H1 (cell line): Measurements from ENCODE around the gene PLA2G4D. TPM values are rescaled to one million over a fixed set of nuclear protein-coding genes. Genes with fewer than 3 reads are reported as not detected.

Source experiments
- CTCF ChIA-PET: fragments of 300-600 bp; sonication (Branson Sonifier 250); formaldehyde crosslinking; loops from one replicate; lab custom pipeline; 2021; ENCODE audit not compliant: partially characterized antibody; lab: Charles Lee
- POLR2A ChIA-PET: fragments of 300-600 bp; sonication (Branson Sonifier 250); formaldehyde crosslinking; loops from one replicate; lab custom pipeline; 2021; ENCODE audit warnings: inconsistent platforms; ENCODE audit not compliant: partially characterized antibody; lab: Charles Lee
- DNase-seq, 2 experiments: peaks; one replicate each; pipeline versions ENCODE4 v3.0.0 to v3.0.0-alpha.2; 2010 to 2022; ENCODE audit warnings: low spot score in 2 of 2, low read depth in 1 of 2, mixed read lengths in 1 of 2
- FAIRE-seq: peaks from 2 replicates; lab custom pipeline; 2011; peaks lifted over from hg19 to GRCh38; lab: Jason Lieb, UNC
- H2AFZ ChIP-seq: 2 replicates; pipeline ENCODE4 v1.8.1; 2012; ENCODE audit warnings: low read length, inconsistent platforms
- H2AK5ac ChIP-seq: 2 replicates; pipeline ENCODE4 v1.6.1; 2013; ENCODE audit warnings: low read depth, low read length
- H2BK120ac ChIP-seq: replicated peaks from 2 replicates; pipeline ENCODE3; 2013; ENCODE audit warnings: low read depth, low read length, inconsistent platforms
- H2BK12ac ChIP-seq: 2 replicates; pipeline ENCODE4 v1.6.1; 2013; ENCODE audit warnings: low read depth, low read length
- H2BK15ac ChIP-seq: 2 replicates; pipeline ENCODE4 v1.6.1; 2013; ENCODE audit warnings: low read length
- H2BK20ac ChIP-seq: 2 replicates; pipeline ENCODE4 v1.6.1; 2013; ENCODE audit warnings: low read length
- H2BK5ac ChIP-seq: 2 replicates; pipeline ENCODE4 v1.6.1; 2013; ENCODE audit warnings: low read depth, low read length
- H3K14ac ChIP-seq: 2 replicates; pipeline ENCODE4 v1.6.1; 2013; ENCODE audit warnings: inconsistent platforms; ENCODE audit not compliant: insufficient read length
- H3K18ac ChIP-seq: 2 replicates; pipeline ENCODE4 v1.6.1; 2013; ENCODE audit warnings: low read length; ENCODE audit errors: extremely low read depth
- H3K23ac ChIP-seq: 2 replicates; pipeline ENCODE4 v1.6.1; 2013; ENCODE audit warnings: inconsistent platforms; ENCODE audit not compliant: insufficient read length
- H3K23me2 ChIP-seq: 2 replicates; pipeline ENCODE4 v1.6.1; 2013; ENCODE audit warnings: low read depth, low read length
- H3K27ac ChIP-seq: 2 replicates; pipeline ENCODE4 v1.6.1; 2011; ENCODE audit warnings: low read depth, low read length, inconsistent platforms
- H3K27me3 ChIP-seq, 4 experiments: replicated peaks in 1 of 4; 1 replicate in 1 of 4; 2 replicates in 3 of 4; pipeline versions ENCODE4 v1.6.1 to v1.8.1; 2011 to 2013; ENCODE audit warnings: low read length in 3 of 4, mild to moderate bottlenecking in 3 of 4, inconsistent platforms in 2 of 4, mixed read lengths in 2 of 4, moderate library complexity in 1 of 4; ENCODE audit not compliant: control insufficient read depth in 3 of 4, insufficient read depth in 3 of 4; ENCODE audit errors: extremely low read depth in 1 of 4
- H3K36me3 ChIP-seq, 4 experiments: 2 replicates each; pipeline versions ENCODE4 v1.6.1 to v1.8.1; 2011 to 2013; ENCODE audit warnings: mild to moderate bottlenecking in 4 of 4, low read length in 3 of 4, moderate library complexity in 2 of 4, control low read depth in 1 of 4, inconsistent platforms in 1 of 4; ENCODE audit not compliant: insufficient read depth in 4 of 4, control insufficient read depth in 2 of 4
- H3K4ac ChIP-seq: replicated peaks from 2 replicates; pipeline ENCODE3; 2013; ENCODE audit warnings: low read length, low read depth, mixed read lengths, inconsistent platforms; ENCODE audit not compliant: insufficient read length
- H3K4me1 ChIP-seq, 4 experiments: replicated peaks in 1 of 4; 1 replicate in 1 of 4; 2 replicates in 3 of 4; pipeline versions ENCODE4 v1.6.1 to v1.8.1; 2011 to 2013; ENCODE audit warnings: low read length in 3 of 4, inconsistent platforms in 2 of 4, mixed read lengths in 1 of 4; ENCODE audit not compliant: insufficient read depth in 4 of 4, control insufficient read depth in 3 of 4
- H3K4me2 ChIP-seq, 2 experiments: 2 replicates each; pipeline versions ENCODE4 v1.6.1 to v1.8.1; 2011 to 2013; ENCODE audit warnings: low read depth in 2 of 2, low read length in 2 of 2, control low read depth in 1 of 2, inconsistent platforms in 1 of 2, mild to moderate bottlenecking in 1 of 2; ENCODE audit not compliant: insufficient read depth in 1 of 2
- H3K4me3 ChIP-seq, 4 experiments: fragments of 200-600, 300-600 bp in 1 of 4; sonication (generic), shearing (Covaris generic), sonication (Bioruptor Twin) in 1 of 4; 2 replicates each; pipeline versions ENCODE4 v1.5.1 to v1.8.1; 2011 to 2016; ENCODE audit warnings: low read length in 4 of 4, low read depth in 3 of 4, control low read depth in 2 of 4, inconsistent platforms in 2 of 4, mild to moderate bottlenecking in 2 of 4, mixed read lengths in 1 of 4, moderate library complexity in 1 of 4; ENCODE audit not compliant: insufficient read depth in 2 of 4; ENCODE audit errors: extremely low read depth in 1 of 4
- H3K56ac ChIP-seq: replicated peaks from 2 replicates; pipeline ENCODE3; 2013; ENCODE audit warnings: low read depth, mild to moderate bottlenecking, mixed read lengths, low read length, inconsistent platforms; ENCODE audit not compliant: insufficient read length
- H3K79me1 ChIP-seq: 2 replicates; pipeline ENCODE4 v1.6.1; 2013; ENCODE audit warnings: low read depth, low read length, control low read depth
- H3K79me2 ChIP-seq, 2 experiments: 2 replicates each; pipeline versions ENCODE4 v1.6.1 to v1.8.1; 2012 to 2013; ENCODE audit warnings: low read length in 2 of 2, mild to moderate bottlenecking in 2 of 2, inconsistent platforms in 1 of 2; ENCODE audit not compliant: insufficient read depth in 2 of 2, control insufficient read depth in 1 of 2
- H3K9ac ChIP-seq, 4 experiments: replicated peaks in 1 of 4; 1 replicate in 1 of 4; 2 replicates in 3 of 4; pipeline versions ENCODE4 v1.6.1 to v1.8.1; 2011 to 2013; ENCODE audit warnings: low read depth in 3 of 4, low read length in 3 of 4, control low read depth in 2 of 4, mild to moderate bottlenecking in 2 of 4, moderate library complexity in 2 of 4, inconsistent platforms in 1 of 4; ENCODE audit errors: extremely low read depth in 1 of 4
- H3K9me3 ChIP-seq, 2 experiments: 2 replicates each; pipeline versions ENCODE4 v1.6.1 to v1.8.1; 2012 to 2013; ENCODE audit warnings: mild to moderate bottlenecking in 2 of 2, moderate library complexity in 2 of 2, control low read depth in 1 of 2, inconsistent platforms in 1 of 2, low read depth in 1 of 2, low read length in 1 of 2, mixed read lengths in 1 of 2; ENCODE audit not compliant: insufficient read depth in 2 of 2
- H4K20me1 ChIP-seq, 2 experiments: replicated peaks in 1 of 2; 2 replicates each; pipeline versions ENCODE3 to v1.8.1; 2011 to 2013; ENCODE audit warnings: inconsistent platforms in 2 of 2, low read length in 2 of 2, mild to moderate bottlenecking in 1 of 2; ENCODE audit not compliant: insufficient read depth in 2 of 2, control insufficient read depth in 1 of 2
- H4K5ac ChIP-seq: 2 replicates; pipeline ENCODE4 v1.6.1; 2013; ENCODE audit warnings: low read length, low read depth, mixed read lengths, inconsistent platforms; ENCODE audit not compliant: insufficient read length
- H4K8ac ChIP-seq: 2 replicates; pipeline ENCODE4 v1.8.0; 2013; ENCODE audit warnings: mild to moderate bottlenecking, moderate library complexity, low read length, inconsistent platforms; ENCODE audit not compliant: insufficient read depth; ENCODE audit errors: extremely low read depth
- H4K91ac ChIP-seq: replicated peaks from 2 replicates; pipeline ENCODE3; 2013; ENCODE audit warnings: low read length, mixed read lengths, inconsistent platforms; ENCODE audit not compliant: insufficient read length
- CBX5 ChIP-seq: fragments of 300-800, 300-1000 bp; sonication (generic); IDR thresholded peaks from 2 replicates; pipeline ENCODE4 v1.7.1; 2016; ENCODE audit warnings: antibody characterized with exemption, low read length, low read depth
- CBX8 ChIP-seq: fragments of 300-800, 300-1000 bp; sonication (generic); IDR thresholded peaks from 2 replicates; pipeline ENCODE4 v1.7.1; 2016; ENCODE audit warnings: low read depth, low read length, borderline replicate concordance
- WGBS, 2 experiments: shearing (Covaris generic) in 1 of 2; methylation state at CpG; one replicate each; pipeline versions ENCODE4 v1.1.6 to v1.1.7; 2013 to 2015; ENCODE audit warnings: low lambda C conversion rate in 2 of 2, mixed read lengths in 2 of 2, inconsistent platforms in 1 of 2, low coverage in 1 of 2, missing lambda C conversion rate in 1 of 2; ENCODE audit not compliant: insufficient replicate concordance in 2 of 2, insufficient coverage in 1 of 2, insufficient read length in 1 of 2; ENCODE audit errors: extremely low coverage in 1 of 2, missing lambda C conversion rate in 1 of 2; 5-methylcytosine and 5-hydroxymethylcytosine counted together
- polyA plus RNA-seq, 7 experiments: library from polyadenylated mRNA; depleted of rRNA in 3 of 7; stranded (reverse) in 5 of 7; unstranded in 2 of 7; fragments of >200 nt in 5 of 7; fragments of 200-250 nt in 2 of 7; gene quantifications; 1 replicate in 5 of 7; 2 replicates in 1 of 7; 4 replicates in 1 of 7; pipeline versions ENCODE4 v1.2.1 to v1.2.3, GENCODE V29; 2011 to 2013; ENCODE audit warnings: missing spikeins in 2 of 7, mixed read lengths in 2 of 7
- total RNA-seq: library from RNA; stranded (reverse); fragmentation: NEBNext Ultra II Directional; extraction: Animal tissue kit (Norgen Biotek cat#: 25700); gene quantifications from 2 replicates; pipeline ENCODE4 v1.2.1, GENCODE V29; 2021

Gene PLA2G4D
- total and polyA plus RNA-seq, 2 of the 8 experiments (the other 6 are each of a cell fraction or from before 2014, with no cell fraction given): 0.07 to 0.18 TPM

DNA sequence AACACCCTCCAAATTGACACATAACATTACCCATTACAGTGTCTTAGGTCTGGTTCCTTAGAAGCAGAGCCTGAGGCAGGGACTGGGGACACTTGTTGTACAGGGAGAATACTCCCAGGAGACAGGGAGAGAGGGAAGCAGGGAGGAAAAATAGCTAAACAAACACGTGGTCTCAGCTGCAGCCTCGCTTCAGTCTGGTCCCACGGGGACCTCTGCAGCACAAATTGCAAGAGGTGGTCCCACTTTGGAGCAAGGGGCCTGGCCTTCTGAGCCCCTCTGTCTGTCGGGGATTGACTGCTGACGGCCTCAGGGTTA lies 25.0 kb upstream of the PLA2G4D start:
- no peak for DNase-seq

More for the DNA sequence above, 25.0 kb upstream of the PLA2G4D start:
- Histone ChIP-seq H3K27me3 (no peaks in the 10 kb centered on the region), H3K56ac (no peak overlapping the region), H4K91ac (no peak overlapping the region), H3K23ac (no peak overlapping the region), H3K9ac (no peak overlapping the region), H2BK15ac (peak overlapping the region; percentile 88), H3K27ac (no peak overlapping the region), H4K20me1 (no peaks in the 10 kb centered on the region), H2BK5ac (0 out of 2 replicates have a peak overlapping the region, but pooled peaks have one; percentile 41), H2BK120ac (no peak overlapping the region), H3K4ac (no peak overlapping the region), H2BK20ac (no peak overlapping the region), H3K79me1 (no peaks in the 10 kb centered on the region), H3K36me3 (no peaks in the 10 kb centered on the region), H2AK5ac (no peak overlapping the region), H3K23me2 (no peaks in the 10 kb centered on the region), H3K4me2 (0 out of 4 replicates have a peak overlapping the region, but pooled peaks of 1 of the 2 experiments have one; percentile 6), H3K9me3 (no peaks in the 10 kb centered on the region), H3K14ac (no peak overlapping the region), H2AFZ (peak overlapping the region; percentile 92), H3K4me3 (no peak overlapping the region), H3K4me1 (peaks cover 0 to 6% (median under 1%) of the 10 kb centered on the region in 4 experiments; a peak in 3 of 7 replicates), H4K8ac (no peak overlapping the region), H3K18ac (no peak overlapping the region; the same call in 1 of the 2 replicates), H4K5ac (no peak overlapping the region), H3K79me2 (no peaks in the 10 kb centered on the region), H2BK12ac (peak overlapping the region; percentile 19; the same call in 1 of the 2 replicates)
- ChIA-PET CTCF (interaction anchor here (1.0 to 5.1 kb wide), 8 partner anchors 11 to 130 kb away, joined by 4 to 43 read pairs (median 7); no protein-coding TSS in a partner anchor), POLR2A (interaction anchor here (1.4 kb wide), 1 partner anchor 19 kb away, joined by 4 read pairs; no protein-coding TSS in a partner anchor)
- no peak for TF ChIP-seq CBX5
- no peak for TF ChIP-seq CBX8
- WGBS, 2 experiments: 92% methylated on average over 4 of the region's 5 CpGs; no CpG with 5 or more reads in 1 of the 2 experiments
- FAIRE-seq: no peak
